Measurements from ENCODE around the gene LYG2.
"Not testable (repeated sequence)": the region's sequence is repeated elsewhere in the genome, so short reads cannot be mapped to it uniquely, and the experiment has no call there.

LYG2 gene, protein sequence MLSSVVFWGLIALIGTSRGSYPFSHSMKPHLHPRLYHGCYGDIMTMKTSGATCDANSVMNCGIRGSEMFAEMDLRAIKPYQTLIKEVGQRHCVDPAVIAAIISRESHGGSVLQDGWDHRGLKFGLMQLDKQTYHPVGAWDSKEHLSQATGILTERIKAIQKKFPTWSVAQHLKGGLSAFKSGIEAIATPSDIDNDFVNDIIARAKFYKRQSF

DNA sequence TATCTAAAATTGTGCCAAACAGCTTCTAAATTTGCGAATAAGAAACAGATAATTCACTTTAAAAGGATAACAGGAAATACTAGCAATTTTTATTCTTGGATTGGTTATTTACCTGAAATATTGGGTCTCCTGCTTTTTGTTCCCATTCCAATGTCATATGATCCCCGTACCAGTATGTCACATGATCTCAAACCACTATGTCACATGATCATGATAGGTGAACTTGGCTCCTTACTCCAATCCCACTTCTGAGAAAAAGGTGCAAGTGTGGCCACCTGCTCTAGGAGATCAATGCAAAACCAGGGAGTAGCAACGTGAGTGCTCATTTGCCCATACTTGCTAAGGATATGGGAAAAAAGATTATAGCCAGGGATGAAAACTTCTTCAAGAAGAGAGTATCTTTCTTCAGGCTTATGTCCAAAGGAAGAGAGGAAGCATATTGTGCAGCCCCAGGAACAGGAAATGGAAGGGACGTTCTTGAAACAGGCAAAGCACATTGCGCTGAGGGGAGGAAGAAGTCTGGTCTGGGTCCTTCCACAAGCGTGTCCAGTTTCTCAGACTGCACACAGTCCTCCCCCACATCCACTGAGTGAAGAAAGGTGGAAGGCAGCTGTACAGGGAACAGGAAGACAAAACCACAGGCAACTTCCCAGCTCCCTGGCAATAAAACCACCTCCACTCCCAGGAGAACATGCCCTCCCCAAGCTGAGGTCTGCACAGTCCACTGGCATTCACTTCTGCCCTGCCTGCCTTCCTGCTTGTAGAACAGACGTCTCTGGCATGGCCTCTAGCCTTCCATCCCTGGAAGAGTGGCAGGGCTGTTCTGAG lies at the start of gene LYG2:
LYG2 (minus strand) TSS at position 176 of the 828 bp plus-strand sequence. CDS start 1,406 bp downstream, outside the sequence.
- DNase-seq (ENCODE audit: low read depth in 1 of 2, low spot score in 1 of 2), result no peak

DNA sequence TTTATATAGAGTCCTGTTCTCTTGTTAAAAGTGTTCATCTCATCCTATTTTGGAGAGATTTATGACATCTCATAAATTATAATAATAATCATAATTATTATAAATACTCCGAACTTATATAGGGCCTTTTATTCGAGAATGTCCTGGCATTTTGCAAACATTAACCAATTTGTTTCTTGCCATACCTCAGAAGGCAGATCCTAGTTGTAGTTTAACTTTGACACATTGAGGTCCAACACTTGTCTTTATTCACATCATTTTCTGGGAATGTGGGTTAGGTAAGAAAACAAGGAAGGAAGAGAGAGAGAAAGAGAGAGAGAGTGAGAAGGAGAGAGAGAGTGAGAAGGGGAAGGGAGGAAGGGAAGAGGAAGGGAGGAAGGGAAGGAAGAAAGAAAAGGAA lies 45.6 kb upstream of the LYG2 start, which contains the start of gene LYG1:
LYG1 (minus strand) TSS at position 101 of the 400 bp plus-strand sequence. CDS start 5,527 bp downstream, outside the sequence.
- not testable (repeated sequence) for DNase-seq (ENCODE audit: low read depth in 1 of 2, low spot score in 1 of 2)

- DNase-seq (ENCODE audit: low read depth in 1 of 2, low spot score in 1 of 2), result no peak
These were observed 44.1 kb upstream of the LYG2 start for GRCh38 chr2:99299580-99299979.

- no peak for DNase-seq (ENCODE audit: low read depth in 1 of 2, low spot score in 1 of 2)
These were observed 42.5 kb upstream of the LYG2 start for GRCh38 chr2:99297994-99298393.

DNA sequence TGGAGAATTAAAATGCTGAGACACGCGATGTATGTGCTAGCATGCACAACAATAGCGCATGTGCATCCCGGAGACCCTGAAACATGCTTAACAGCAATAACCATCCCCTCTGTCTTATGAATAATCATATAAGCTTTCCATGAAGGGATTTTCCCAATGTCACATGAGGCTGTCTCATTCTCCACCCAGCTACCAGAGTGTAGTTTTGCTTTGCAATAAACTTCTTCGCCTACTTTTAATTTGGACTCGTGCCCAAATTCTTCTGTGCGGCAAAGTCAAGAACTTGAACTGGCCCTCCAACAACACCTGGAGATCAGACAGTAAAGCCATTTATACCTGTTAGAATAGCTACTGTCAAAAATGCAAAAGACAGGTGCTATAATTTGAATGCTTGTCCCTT lies 30.1 kb upstream of the LYG2 start:
- no peak for DNase-seq (ENCODE audit: low read depth in 1 of 2, low spot score in 1 of 2)

DNA sequence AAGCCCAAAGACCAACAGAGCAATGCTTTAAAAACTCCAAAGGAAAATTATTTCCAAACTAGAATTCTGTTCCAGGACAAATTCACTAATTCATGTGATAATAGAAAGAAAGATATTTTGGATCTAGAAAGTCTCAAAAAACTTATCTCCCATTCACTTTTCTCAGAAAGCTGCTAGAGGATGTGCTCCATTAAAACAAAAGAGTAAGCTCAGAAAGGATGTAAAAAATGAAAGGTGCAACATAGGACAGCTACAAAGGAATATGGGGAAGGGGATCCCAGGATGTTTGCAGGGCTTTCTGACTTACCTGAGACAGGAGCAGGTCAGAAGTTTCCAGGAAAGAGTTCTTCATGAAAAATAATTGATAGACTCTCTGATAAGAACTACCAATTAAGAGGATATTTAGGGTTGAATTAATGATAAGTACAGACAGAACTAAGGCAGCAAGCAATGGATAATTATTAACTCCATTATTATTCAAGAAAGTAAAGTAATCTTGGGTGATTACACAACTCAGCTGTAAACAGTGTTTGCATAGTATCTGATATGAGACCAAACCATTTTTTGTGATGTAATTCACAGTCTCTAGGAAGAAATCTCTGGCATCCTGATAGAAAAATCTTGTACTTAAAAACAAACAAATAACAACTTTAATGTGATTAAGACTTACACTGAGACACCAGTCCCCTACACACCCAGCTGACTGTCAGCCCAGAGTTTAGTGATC lies 24.7 kb upstream of the LYG2 start:
- DNase-seq (ENCODE audit: low read depth in 1 of 2, low spot score in 1 of 2), result no peak

DNA sequence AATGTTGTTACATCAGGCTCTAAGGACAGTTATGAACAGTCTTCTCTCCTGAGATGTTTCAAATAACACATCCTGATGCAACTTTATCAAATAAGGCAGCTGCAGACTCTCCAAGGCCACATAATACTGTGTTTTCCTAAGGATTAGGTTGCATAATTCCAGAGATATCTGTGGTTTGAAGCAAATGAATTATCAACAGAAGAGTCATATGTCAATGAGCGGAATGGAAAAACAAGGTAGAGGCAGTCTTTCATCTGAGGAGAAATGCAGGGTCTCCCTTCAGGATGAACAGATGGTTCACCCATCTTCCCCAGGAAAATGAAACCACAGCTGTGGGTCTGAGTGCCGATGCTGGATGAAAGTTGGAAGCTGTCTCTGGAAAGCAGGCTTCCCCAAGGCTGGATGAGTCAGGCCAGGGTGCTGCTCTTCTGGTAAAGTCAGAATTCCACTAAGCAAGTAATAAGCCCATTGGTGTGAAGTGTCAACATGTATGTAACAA lies 23.4 kb upstream of the LYG2 start:
- DNase-seq (ENCODE audit: low read depth in 1 of 2, low spot score in 1 of 2), result no peak

DNA sequence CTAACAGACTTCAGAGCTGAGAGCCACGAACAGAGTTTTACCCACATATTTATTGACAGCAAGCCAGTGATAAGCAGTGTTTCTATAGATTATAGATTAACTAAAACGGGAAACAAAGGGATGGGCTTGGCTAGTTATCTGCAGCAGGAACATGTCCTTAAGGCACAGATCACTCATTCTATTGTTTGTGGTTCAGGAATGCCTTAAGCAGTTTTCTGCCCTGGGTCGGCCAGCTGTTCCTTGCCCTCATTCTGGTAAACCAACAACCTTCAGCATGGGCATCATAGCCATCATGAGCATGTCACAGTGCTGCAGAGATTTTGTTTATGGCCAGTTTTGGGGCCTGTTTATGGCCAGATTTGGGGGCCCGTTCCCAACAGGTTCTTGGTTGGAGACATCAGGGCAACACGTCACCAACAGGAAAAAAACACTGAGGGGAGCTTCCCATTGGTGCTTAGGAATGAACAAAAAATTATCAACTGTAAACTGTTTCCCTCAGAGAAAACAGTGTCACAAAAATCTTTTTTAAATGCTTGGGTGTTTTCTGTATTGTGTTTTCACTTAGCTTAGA lies 22.8 kb upstream of the LYG2 start:
- DNase-seq (ENCODE audit: low read depth in 1 of 2, low spot score in 1 of 2), result not testable (repeated sequence)

DNA sequence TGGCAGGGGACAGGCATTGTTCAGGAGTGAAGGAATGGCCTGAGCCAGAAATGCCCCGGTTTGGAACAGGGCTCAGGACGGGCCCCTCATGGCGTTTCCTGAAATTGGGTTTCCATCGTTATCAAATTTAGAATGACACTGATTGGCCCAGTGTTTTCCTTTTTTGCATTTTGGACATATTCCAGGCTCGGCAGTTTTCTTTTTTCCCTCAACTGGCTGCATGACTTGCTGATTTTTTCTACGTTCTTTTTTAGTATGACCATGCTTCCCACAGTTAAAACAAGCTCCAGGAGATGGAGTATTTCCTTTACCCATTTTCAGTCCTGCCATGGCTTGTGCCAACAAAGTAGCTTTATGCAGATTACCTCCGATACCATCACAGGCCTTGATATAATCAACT lies 20.4 kb upstream of the LYG2 start:
- no peak for DNase-seq (ENCODE audit: low read depth in 1 of 2, low spot score in 1 of 2)

DNA sequence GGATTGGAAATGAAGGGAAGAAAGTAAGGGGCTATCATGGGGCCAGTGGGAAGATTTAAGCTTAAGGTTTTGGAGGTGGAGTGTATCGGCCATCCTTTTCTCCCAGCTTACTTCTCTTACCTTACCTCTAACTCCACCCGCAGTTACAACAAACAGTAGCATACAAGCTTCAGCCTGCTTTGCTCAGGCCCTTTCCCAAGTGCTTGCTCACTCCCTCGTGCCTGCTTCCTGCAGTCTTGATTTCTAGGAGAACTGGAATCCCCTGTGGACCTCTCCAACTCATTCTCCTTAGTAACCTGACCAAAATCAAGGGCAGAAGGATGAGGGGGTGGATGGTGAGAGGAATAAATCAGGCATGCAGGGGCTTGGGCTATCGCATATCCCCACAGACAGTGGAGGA lies 5.8 kb upstream of the LYG2 start:
- DNase-seq (ENCODE audit: low read depth in 1 of 2, low spot score in 1 of 2), result no peak

GRCh38 chr2:99260184-99260583 lies 4.7 kb upstream of the LYG2 start:
- no peak for DNase-seq (ENCODE audit: low read depth in 1 of 2, low spot score in 1 of 2)

- DNase-seq (ENCODE audit: low read depth in 1 of 2, low spot score in 1 of 2), result no peak
These were observed 4.0 kb upstream of the LYG2 start for GRCh38 chr2:99259465-99259864.

DNA sequence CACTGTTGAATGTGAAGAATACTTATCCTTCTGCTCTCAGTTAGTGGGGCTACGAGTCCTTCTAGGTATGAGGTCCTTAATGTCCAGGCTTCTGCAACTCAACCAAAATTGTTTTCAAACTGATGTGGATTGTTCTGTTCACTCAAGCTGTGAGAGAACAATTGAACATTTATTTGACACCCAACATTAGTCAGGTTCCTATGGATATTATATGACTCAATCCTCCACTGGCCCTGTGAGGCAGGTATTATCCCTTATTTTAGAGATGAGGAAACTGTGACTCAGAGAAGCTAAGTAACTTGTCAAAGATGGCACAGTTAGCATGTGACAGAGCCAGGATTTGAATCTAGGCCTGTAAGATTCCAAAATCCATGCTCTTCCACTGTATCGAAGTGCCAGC lies 1.2 kb upstream of the LYG2 start:
- no peak for DNase-seq (ENCODE audit: low read depth in 1 of 2, low spot score in 1 of 2)

GRCh38 chr2:99249951-99250350 lies 5.5 kb downstream of the LYG2 start:
- DNase-seq (ENCODE audit: low read depth in 1 of 2, low spot score in 1 of 2), result no peak

DNA sequence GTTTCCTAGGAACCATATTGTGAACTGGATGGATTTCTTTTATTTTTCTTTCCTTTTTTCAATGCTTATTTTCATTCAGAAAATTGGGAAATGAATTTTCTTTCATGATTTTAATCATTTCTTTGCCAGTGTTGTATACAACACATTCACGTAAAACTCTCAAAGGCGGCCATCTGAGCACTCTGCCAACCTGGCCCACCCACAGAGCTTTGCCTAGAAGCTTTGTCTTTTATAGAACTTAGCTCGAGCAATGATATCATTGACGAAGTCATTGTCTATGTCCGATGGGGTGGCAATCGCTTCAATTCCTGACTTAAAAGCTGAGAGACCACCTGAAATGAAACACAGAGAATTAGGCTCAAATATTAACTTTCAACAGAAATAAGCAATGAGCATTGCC lies 13.3 kb downstream of the LYG2 start:
- DNase-seq (ENCODE audit: low read depth in 1 of 2, low spot score in 1 of 2), result no peak

- DNase-seq (ENCODE audit: low read depth in 1 of 2, low spot score in 1 of 2), result no peak
These were observed 15.0 kb downstream of the LYG2 start for GRCh38 chr2:99240431-99240830.

DNA sequence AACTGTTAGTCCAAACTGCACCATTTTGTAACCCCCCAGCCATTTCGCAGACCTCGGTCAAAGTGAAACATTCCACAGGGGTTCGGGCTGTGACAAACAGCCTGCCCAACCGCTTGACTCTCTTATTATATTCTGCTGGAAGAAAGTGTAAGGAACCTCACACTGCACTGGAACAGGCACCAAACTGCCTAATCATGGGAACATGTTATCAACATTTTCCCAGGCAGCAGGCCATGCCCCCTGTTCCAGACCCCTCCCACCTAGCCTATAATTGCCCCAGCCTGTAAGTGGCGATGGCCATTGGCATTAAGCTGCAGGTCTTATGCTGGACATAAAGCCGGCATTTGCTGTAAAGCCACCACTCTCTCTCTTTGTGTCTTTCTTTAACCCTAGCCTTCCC lies 16.9 kb downstream of the LYG2 start:
- DNase-seq (ENCODE audit: low read depth in 1 of 2, low spot score in 1 of 2), result no peak

GRCh38 chr2:99233177-99233576 lies 22.3 kb downstream of the LYG2 start:
- not testable (repeated sequence) for DNase-seq (ENCODE audit: low read depth in 1 of 2, low spot score in 1 of 2)

DNA sequence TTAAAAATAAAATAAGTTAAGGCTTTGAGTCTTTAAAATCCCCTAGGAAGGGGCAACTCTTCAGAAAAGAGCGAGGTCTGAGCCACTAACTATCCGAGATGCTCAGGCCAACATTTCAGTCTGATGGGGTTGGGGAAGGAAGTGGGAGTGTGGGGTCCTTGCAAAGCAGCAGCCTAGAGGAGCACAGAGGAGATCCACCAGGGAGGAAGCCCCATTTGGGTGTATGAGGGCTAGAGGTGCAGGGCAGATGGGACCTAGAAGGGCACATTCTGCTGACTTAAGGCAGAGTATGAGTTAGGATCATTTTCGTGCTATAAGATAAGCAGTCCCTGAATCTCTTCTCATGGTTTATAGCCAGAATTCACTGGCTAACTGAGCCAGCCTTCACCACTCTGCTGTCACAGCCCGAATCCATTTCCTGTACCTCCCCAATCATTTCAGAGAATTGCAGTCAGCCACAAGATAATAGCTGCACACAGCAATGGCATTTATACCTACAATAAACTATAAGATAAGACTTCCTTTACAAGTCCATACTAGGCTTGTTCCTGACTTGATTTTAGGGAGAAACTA lies 37.5 kb downstream of the LYG2 start:
- DNase-seq (ENCODE audit: low read depth in 1 of 2, low spot score in 1 of 2), result no peak

DNA sequence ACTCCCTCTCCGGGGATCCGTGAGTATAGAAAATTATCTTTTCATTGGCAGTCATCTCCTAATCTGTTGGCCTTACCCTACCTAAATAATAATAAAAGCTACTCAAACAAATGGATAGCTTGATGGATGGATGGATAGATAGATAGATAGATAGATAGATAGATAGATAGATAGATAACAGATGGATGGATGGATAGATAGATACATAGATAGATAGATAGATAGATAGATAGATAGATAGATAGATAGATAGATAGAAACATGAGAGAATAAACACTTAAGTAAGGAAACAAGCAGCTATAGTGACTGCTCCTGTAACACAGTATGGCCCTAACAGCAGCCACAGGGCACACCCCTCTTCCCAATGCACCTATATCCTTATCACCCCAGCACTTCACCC lies 39.4 kb downstream of the LYG2 start:
- DNase-seq (ENCODE audit: low read depth in 1 of 2, low spot score in 1 of 2), result no peak

- no peak for DNase-seq (ENCODE audit: low read depth in 1 of 2, low spot score in 1 of 2)
These were observed 50.0 kb downstream of the LYG2 start for GRCh38 chr2:99205491-99205890.
